Endodermal cell (in vitro differentiated cells): ENCODE results near the gene TSKU. TPM values are rescaled to one million over a fixed set of nuclear protein-coding genes. Genes with fewer than 3 reads are reported as not detected.

Source experiments
- DNase-seq: peaks from one replicate; pipeline ENCODE4 v3.0.0-alpha.2; 2017
- H3K27ac ChIP-seq: 2 replicates; pipeline ENCODE4 v1.5.1; 2013; ENCODE audit warnings: mild to moderate bottlenecking, low read depth, low read length, moderate library complexity
- H3K27me3 ChIP-seq: 2 replicates; pipeline ENCODE4 v1.6.1; 2013; ENCODE audit warnings: mild to moderate bottlenecking, low read length, moderate library complexity; ENCODE audit not compliant: insufficient read depth, control insufficient read depth, poor library complexity, severe bottlenecking
- H3K36me3 ChIP-seq: 2 replicates; pipeline ENCODE4 v1.7.0; 2013; ENCODE audit warnings: mild to moderate bottlenecking, low read length, moderate library complexity; ENCODE audit not compliant: control insufficient read depth, insufficient read depth
- H3K4me1 ChIP-seq: one replicate; pipeline ENCODE4 v1.7.0; 2013; ENCODE audit warnings: low read length; ENCODE audit not compliant: control insufficient read depth, insufficient read depth
- H3K4me3 ChIP-seq: 2 replicates; pipeline ENCODE4 v1.5.1; 2013; ENCODE audit warnings: mild to moderate bottlenecking, low read length, moderate library complexity
- H3K9ac ChIP-seq: 2 replicates; pipeline ENCODE4 v1.6.1; 2013; ENCODE audit warnings: mild to moderate bottlenecking, low read length, moderate library complexity; ENCODE audit not compliant: poor library complexity, severe bottlenecking; ENCODE audit errors: extremely low read depth
- H3K9me3 ChIP-seq: 2 replicates; pipeline ENCODE4 v1.6.1; 2013; ENCODE audit warnings: mild to moderate bottlenecking, low read length, moderate library complexity; ENCODE audit not compliant: control insufficient read depth
- H3K27ac Mint-ChIP-seq: 2 replicates; pipeline ENCODE4 v1.8.0; 2020; ENCODE audit warnings: mixed read lengths
- H3K27me3 Mint-ChIP-seq: 2 replicates; pipeline ENCODE4 v1.8.0; 2021; ENCODE audit warnings: mild to moderate bottlenecking, mixed read lengths; ENCODE audit not compliant: insufficient read depth
- H3K36me3 Mint-ChIP-seq: 2 replicates; pipeline ENCODE4 v1.8.0; 2020; ENCODE audit warnings: low read depth, mixed read lengths
- H3K4me1 Mint-ChIP-seq: 2 replicates; pipeline ENCODE4 v1.8.0; 2020; ENCODE audit warnings: mixed read lengths
- H3K4me3 Mint-ChIP-seq: 2 replicates; pipeline ENCODE4 v1.8.0; 2020; ENCODE audit warnings: mild to moderate bottlenecking, moderate library complexity, mixed read lengths
- H3K9me3 Mint-ChIP-seq: 2 replicates; pipeline ENCODE4 v1.8.0; 2020; ENCODE audit warnings: mild to moderate bottlenecking, mixed read lengths
- WGBS, 2 experiments: methylation state at CpG; one replicate each; pipeline versions ENCODE4 v1.1.5 to v1.1.7; 2013; ENCODE audit warnings: missing lambda C conversion rate in 2 of 2, mixed read lengths in 1 of 2; ENCODE audit not compliant: insufficient coverage in 1 of 2, insufficient read length in 1 of 2; 5-methylcytosine and 5-hydroxymethylcytosine counted together
- total RNA-seq, 2 donors: library from RNA; stranded (reverse); fragmentation: NEBNext Ultra II Directional in 1 of 2; extraction: Animal tissue kit (Norgen Biotek cat#: 25700) in 1 of 2; gene quantifications; 2 replicates in 1 of 2; 3 replicates in 1 of 2; pipeline ENCODE4 v1.2.1, GENCODE V29; 2021
- TF ChIP-seq, protein P1 (sequence below): fragments of 200-600 bp; sonication (generic); conservative IDR thresholded peaks from 2 replicates; pipeline ENCODE4 v1.5.0; 2021; ENCODE audit warnings: antibody characterized with exemption, mild to moderate bottlenecking

The TSKU gene
- total RNA-seq, 2 donors from 2014 or later: 105 to 130 TPM

DNA sequence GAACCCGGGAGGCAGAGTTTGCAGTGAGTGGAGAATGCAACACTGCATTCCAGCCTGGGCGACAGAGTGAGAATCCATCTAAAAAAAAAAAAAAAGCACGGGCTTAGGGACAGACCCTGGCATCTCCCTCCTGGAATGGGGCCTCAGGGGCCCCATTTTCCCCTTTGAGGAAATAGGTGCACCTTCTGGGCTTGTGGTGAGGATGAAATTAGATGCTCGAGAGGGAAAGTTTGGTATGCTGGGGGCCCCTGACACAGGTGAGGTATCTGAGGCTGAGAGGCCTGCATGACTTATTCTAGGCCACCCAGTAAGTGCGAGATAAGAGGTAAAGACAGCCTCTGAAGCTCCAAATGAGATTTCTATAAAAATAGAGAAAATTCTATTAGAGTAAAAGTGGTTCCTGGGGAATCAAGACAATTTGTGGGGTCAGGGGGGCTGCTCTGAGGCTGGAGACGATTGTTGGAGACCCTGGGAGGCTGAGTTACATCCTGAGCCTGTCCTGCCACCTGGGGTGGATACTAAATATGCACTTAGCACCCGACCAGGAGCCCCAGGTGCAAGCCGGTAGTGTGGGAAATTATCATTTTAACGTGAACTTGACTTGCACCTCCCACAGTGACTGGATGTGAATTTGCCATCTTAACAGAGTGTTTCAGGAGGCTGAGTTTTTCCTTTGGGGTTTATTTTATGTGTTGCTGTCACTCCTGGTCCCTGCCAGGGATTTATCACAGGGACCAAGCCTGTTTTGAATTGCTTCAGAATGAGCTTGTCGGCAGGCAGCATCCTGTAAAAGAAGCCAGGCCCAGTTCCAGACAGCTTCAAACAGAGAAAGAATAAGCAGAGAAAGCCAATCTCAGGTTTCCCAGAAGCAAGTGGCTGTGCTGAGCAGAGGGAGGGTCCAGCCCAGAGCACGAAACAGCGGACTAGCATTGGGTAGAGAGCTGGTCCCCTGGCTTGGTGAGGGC lies 48.4 kb upstream of the TSKU start:
- Mint-ChIP-seq H3K9me3 (no peaks in the 10 kb centered on the region), H3K27me3 (no peaks in the 10 kb centered on the region), H3K36me3 (no peaks in the 10 kb centered on the region), H3K4me3 (no peak overlapping the region), H3K4me1 (peaks cover 48% of the 10 kb centered on the region), H3K27ac (peak overlapping the region; percentile 86)
- TF ChIP-seq, protein P1, sequence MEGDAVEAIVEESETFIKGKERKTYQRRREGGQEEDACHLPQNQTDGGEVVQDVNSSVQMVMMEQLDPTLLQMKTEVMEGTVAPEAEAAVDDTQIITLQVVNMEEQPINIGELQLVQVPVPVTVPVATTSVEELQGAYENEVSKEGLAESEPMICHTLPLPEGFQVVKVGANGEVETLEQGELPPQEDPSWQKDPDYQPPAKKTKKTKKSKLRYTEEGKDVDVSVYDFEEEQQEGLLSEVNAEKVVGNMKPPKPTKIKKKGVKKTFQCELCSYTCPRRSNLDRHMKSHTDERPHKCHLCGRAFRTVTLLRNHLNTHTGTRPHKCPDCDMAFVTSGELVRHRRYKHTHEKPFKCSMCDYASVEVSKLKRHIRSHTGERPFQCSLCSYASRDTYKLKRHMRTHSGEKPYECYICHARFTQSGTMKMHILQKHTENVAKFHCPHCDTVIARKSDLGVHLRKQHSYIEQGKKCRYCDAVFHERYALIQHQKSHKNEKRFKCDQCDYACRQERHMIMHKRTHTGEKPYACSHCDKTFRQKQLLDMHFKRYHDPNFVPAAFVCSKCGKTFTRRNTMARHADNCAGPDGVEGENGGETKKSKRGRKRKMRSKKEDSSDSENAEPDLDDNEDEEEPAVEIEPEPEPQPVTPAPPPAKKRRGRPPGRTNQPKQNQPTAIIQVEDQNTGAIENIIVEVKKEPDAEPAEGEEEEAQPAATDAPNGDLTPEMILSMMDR: no peak
- WGBS, 2 experiments: 33 to 48% methylated on average over 7 to 12 of the region's 12 CpGs
- peak; percentile 79 for DNase-seq
- no peak overlapping the region for H3K9ac ChIP-seq
- peaks cover 7% of the 10 kb centered on the region for H3K27me3 ChIP-seq
- H3K4me3 ChIP-seq: no peak overlapping the region
- H3K36me3 ChIP-seq: no peaks in the 10 kb centered on the region
- no peak overlapping the region for H3K27ac ChIP-seq
- no peaks in the 10 kb centered on the region for H3K9me3 ChIP-seq
- H3K4me1 ChIP-seq: peaks cover 33% of the 10 kb centered on the region

DNA sequence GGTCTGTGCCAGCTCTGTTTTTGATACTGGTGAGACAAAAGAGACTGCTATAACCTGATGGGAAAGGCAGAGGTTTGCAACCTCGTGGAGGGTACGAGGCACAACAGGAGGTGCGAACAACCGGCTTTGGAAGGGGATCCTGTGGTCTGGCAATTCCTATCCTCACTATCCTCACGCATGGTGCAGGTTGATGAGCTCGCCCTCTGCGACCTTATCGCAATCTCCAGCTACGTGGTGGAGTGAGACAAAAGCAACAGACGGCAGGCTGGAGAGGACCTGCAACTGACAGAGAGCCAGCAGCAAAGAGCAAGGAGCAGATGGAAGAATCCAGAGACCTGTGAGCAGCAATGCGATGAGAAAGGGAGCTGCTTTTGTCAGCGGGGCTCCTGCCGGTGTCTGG lies 47.3 kb upstream of the TSKU start:
- DNase-seq: peak; percentile 71
- H3K36me3 ChIP-seq: no peaks in the 10 kb centered on the region
- peaks cover 33% of the 10 kb centered on the region for H3K4me1 ChIP-seq
- Mint-ChIP-seq H3K4me3 (no peak overlapping the region), H3K27me3 (no peaks in the 10 kb centered on the region), H3K27ac (peak overlapping the region; percentile 32), H3K36me3 (no peaks in the 10 kb centered on the region), H3K9me3 (no peaks in the 10 kb centered on the region), H3K4me1 (peaks cover 48% of the 10 kb centered on the region)
- H3K9me3 ChIP-seq: no peaks in the 10 kb centered on the region
- TF ChIP-seq, protein P1: no peak
- H3K27ac ChIP-seq: peak overlapping the region; percentile 9
- H3K9ac ChIP-seq: peak overlapping the region; percentile 23
- no peak overlapping the region for H3K4me3 ChIP-seq
- H3K27me3 ChIP-seq: peaks cover under 1% of the 10 kb centered on the region
- 68 to 69% methylated on average over 12 to 13 of the region's 13 CpGs for WGBS, 2 experiments

DNA sequence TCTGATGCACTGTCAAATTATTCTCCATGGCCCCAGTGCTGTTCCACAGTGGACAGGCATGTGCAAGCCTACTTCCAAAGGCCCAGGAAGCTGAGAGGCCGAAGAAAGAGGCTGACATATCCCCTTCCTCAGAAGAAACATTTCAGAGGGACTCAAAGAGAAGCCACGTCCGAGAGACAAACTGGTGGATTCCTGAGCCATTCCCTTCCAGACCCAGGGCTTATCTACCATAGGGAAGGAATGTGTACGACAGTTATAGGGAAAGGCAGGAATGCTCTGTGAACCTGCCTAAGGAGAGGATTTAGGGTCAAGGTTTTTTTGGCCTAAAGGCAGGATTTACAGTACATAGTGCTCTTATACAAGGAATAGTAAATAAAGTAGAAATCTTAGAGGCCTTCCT lies 46.9 kb upstream of the TSKU start:
- Mint-ChIP-seq H3K27ac (peak overlapping the region; percentile 32), H3K36me3 (no peaks in the 10 kb centered on the region), H3K9me3 (no peaks in the 10 kb centered on the region), H3K4me3 (no peak overlapping the region), H3K4me1 (peaks cover 48% of the 10 kb centered on the region), H3K27me3 (no peaks in the 10 kb centered on the region)
- 73 to 88% methylated on average over 2 to 4 of the region's 4 CpGs for WGBS, 2 experiments
- Histone ChIP-seq H3K4me3 (no peak overlapping the region), H3K27me3 (no peaks in the 10 kb centered on the region), H3K27ac (peak overlapping the region; percentile 9), H3K9me3 (no peaks in the 10 kb centered on the region), H3K9ac (peak overlapping the region; percentile 23), H3K36me3 (no peaks in the 10 kb centered on the region), H3K4me1 (peaks cover 33% of the 10 kb centered on the region)
- TF ChIP-seq, protein P1: no peak
- no peak for DNase-seq
